Midbrain (tissue), 1 donor: ENCODE data around the gene RAB3D.
"Not testable (repeated sequence)": the region's sequence is repeated elsewhere in the genome, so short reads cannot be mapped to it uniquely, and the experiment has no call there.

Source experiments
- DNase-seq: peaks from one replicate; lab custom pipeline; 2025; lab: John Stamatoyannopoulos, UW

RAB3D gene

DNA sequence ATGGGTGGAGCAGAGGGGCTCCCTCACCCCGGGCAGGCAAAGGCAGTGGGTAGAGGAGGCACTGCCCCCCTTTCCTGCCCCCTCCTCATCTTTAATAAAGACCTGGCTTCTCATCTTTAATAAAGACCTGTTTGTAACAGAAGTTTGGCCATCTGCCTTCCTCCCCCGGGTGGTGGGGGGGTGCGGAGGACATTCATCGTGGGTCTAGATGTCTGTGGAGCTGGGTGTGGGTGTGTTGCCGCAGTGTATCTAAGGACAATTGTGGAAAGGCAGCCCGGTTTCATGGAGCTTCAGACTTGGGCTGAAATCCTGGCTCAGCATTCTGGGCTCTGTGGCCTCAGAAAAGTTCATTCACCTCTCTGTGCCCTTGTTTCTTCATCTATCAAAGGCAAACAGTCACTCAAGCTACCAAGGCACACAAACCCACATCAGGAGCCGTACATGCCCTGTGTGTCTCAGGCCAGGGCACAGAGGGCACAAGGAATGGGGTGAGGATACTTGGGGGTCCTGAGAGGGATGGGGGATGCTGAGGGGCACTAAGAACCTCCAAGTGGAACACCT, 26.2 kb upstream of the RAB3D start:
- DNase-seq: no peak

DNA sequence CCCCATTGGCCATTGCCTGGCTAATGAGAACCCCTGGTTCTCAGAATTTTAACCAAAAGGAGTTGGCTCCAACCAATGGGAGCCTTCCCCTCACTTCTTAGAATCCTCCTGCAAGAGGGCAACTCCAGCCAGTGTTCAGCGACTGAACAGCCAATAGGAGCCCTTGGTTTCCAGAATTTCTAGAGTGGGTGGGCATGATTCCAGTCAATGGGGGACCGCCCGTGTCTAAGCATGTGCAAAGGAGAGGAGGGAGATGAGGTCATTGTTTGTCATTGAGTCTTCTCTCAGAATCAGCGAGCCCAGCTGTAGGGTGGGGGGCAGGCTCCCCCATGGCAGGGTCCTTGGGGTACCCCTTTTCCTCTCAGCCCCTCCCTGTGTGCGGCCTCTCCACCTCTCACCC, 25.5 kb upstream of the RAB3D start:
- DNase-seq: no peak

DNA sequence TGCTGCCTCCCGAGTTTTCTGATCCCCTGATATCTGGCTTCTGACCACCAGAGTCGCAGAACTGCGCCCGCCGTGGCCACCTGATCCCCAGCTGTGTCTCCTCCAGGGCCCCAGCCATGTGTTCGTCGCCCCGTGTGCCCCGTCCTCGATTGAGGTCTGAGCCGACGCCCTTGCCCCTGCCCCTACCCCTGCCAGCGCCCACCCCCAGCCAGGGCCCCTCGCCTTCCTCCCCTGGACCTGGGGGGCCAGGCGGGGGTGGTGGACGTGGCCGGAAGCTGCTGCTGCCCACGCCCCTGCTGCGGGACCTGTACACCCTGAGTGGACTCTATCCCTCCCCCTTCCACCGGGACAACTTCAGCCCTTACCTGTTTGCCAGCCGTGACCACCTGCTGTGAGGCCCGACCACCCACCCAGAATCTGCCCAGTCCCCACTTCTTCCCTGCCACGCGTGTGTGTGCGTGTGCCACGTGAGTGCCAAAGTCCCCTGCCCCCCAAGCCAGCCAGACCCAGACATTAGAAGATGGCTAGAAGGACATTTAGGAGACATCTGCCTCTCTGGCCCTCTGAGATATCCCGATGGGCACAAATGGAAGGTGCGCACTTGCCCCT, 24.9 kb upstream of the RAB3D start:
- no peak for DNase-seq

DNA sequence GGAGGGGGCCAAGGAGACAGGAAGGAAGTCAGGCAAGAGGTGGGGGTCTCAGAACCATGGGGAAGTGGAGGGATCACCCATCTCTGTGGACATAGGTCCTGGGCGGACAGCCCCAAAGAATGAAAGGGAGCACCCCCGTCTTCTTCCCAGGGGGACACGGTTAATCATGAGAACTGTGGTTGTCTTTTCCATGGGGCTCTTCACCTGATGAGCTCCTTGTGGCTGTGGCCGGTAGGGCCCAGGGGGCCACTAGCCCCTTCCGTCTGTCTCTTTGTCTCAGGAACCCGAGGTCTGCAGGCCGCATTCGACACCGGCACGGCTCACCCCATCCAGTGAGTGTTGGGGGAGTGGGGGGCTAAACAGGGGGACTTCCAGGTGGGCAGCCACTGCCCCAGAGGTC, 24.4 kb upstream of the RAB3D start:
- no peak for DNase-seq

DNA sequence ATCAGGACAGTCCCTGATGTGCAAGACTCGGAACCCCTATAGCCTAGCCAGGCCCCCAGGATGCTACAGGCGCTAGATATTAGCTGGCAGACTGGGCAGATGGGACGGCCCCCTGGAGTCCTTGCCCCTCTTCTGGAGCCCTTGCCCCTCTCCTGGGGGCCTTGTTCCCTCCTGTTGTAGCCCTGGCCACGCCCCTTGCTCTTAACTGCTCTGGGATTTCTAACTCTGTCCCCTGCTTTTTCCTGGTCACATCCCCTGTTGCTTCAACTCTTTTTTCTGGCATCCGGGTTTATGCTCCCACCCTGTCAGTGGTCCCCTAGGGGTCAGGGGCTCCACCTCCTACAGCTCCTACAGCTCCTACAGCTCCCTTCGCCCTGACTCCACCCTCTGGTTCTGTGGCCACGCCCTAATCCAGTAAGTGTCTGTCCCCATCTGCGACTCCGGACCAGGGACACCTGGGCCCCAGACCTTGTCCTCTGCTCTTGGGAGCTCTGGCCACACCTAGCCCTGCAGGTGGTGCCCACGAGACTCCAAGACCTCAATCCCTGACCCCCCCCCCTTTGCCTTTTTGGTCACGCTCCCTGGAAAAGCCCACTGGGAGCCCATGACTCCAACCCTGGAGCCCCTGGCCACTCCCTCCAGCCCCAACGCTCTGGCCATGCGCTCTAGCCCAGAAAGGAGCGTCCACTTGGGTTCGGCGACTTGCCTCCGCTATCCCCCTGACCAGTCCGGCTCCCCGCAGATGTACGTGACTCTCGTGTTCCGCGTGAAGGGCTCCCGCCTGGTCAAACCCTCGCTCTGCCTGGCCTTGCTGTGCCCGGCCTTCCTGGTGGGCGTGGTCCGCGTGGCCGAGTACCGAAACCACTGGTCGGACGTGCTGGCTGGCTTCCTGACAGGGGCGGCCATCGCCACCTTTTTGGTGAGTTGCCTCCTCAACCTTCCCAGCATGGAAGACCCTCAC, 22.6 kb upstream of the RAB3D start:
- DNase-seq: no peak

DNA sequence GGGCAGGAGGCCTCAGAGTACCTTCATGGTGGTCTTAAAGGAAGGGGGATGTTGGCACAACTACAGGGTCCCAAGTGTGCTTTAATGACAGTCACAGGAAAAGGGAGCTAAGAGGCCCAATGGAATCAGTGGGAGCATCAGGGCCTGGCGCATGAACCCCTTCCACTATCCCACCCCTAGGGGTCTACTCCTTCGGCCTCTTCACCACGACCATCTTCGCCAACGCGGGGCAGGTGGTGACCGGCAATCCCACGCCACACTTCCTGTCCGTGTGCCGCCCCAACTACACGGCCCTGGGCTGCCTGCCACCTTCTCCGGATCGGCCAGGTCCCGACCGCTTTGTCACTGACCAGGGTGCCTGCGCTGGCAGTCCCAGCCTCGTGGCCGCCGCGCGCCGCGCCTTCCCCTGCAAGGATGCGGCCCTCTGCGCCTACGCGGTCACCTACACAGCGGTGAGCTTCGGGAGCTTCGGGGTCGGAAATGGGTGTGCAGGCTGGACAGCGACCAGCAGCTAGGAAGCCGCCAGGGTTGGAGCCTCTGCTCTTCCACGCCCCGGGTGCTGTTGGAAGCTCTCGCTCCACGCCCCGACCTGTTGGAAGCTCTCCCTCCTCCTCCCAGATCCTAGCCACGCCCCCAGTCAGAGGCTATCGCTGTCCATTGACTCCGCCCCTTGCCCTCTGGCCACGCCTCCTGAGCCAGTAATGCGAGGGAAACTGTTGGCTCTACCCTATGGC, 21.7 kb upstream of the RAB3D start:
- no peak for DNase-seq

DNA sequence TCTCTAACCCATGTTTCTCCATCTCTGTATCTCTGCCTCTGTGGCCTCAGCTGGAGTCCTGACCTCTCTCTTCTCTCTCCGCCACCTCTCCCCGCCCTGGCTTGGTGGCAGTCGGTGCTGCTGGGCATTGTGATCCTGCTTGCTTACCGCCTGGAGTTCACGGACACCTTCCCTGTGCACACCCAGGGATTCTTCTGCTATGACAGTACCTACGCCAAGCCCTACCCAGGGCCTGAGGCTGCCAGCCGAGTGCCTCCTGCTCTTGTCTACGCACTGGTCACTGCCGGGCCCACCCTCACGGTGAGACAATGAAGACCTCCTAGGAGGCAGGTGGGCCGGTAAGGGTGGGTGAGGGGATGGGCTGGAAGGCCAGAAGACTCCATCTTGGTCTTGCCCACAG, 20.0 kb upstream of the RAB3D start:
- no peak for DNase-seq

DNA sequence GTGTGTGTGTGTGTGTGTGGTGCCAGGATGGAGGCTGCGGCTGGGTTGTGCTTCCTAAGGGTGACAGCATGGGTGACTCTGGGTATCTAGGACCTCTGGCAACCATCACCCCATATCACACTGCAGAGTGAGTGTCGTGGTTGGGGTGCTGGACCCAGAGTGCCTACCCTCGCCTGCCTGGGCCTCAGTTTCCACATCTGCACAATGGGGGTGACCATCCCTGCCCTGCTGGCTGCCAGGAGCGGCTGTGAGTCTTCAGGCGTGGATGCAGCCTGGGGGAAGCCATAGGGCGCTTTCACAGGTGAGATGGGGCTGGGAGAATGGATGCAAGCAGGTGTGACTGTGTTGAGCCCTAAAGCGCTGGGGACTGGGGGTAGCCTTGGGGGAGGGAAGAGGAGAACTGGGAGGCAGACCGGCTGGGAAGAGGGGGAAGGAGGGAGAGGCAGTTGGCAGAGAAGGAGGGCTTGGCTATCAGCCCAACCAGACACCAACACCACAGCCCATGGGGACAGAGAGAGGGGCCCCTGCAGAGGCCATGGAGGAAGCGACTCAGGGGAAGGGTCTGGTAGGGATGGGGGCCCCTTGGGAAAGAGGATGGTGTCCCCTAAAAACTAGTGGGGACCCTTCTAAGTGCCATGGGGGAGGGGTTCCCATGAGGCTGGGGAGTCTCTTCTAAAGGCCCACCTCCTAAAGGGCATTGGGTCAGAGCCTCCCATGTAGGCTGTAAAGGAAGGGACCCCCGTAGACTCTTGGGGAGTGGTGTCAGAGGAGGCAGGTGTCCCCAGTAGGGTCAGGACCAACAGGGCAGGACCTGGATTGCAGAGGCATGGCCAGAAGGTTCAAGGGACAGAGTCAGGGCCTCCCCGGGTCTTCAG, 17.5 kb upstream of the RAB3D start:
- DNase-seq: no peak

DNA sequence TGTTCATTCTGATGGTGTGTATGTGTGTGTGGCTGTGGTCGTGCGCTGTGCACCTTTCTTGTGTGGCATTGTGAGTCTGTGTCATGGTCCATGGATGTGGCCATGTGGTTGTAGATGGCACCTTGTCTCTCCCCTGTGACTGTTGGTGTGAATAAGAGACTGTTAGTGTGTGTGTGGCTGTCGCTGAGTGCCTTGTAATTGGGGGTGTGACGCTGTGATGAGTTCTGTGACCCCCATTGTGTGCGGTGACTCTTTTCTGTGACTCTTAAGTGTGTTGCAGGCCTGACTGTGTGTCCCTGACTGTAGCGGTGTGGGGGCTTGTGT, 16.6 kb upstream of the RAB3D start:
- DNase-seq: no peak

DNA sequence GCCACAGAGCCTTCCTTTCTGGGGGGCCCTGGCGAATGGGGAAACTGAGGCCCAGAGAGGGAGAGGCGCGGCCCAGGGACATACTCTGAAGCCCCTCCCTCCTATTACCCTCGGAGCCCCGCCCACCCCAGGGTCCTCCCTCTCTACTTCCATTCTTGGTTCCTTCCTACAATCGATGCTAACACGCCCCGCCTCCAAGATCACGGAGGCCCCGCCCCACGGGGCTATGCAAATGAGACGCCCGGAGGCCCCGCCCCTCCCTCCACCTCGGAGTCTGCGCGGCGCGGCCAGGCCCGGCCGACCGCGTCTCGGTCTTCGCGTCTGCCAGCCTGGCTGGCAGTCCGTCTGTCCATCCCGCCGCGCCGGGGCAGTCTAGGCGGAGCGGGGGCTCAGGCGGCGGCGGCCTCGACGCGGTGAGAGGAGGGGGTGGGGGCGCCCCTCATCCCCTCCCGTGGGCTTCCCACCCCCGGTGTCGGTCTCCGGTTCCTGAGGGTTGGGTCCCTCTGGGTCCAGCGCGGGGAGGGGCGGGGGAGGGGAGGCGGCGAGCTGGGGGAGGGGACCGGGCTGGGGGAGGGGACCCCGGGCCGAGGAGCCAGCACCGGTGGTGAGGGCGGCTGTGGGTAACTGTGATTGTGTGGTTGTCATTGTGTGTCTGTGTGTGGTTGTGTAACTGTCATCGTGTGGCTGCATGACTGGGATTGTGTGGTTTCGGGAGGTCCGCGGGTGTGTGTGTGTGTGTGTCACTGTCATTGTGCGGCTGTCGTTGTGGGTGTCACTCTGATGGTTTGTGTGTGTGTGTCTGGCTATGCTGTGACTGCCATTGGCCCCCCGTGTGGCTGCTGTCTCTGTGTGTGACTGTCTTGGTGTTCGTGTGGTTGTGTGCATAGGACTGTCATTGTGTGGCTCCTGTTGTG, 16.0 kb upstream of the RAB3D start, which contains the start of gene PLPPR2:
Gene PLPPR2, plus strand, starts transcription at position 273 of the 914 bp plus-strand sequence. CDS start 2,242 bp downstream, outside the sequence.
- DNase-seq: peak; percentile 82

DNA sequence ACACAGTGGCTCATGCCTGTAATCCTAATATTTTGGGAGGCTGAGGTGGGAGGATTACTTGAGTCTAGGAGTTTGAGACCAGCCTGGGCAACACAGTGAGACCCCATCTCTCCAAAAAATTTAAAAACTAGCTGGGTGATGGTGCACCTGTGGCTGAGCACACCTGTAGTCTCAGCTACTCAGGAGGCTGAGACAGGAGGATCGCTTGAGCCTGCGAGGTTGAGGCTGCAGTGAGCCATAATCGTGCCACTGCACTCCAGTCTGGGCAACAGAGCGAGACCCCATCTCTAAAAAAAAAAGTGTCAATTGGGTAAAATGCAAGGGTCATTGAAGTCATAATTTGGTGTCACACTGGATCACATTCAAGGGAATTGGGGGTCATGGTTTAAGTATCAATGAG, 14.6 kb upstream of the RAB3D start:
- not testable (repeated sequence) for DNase-seq

DNA sequence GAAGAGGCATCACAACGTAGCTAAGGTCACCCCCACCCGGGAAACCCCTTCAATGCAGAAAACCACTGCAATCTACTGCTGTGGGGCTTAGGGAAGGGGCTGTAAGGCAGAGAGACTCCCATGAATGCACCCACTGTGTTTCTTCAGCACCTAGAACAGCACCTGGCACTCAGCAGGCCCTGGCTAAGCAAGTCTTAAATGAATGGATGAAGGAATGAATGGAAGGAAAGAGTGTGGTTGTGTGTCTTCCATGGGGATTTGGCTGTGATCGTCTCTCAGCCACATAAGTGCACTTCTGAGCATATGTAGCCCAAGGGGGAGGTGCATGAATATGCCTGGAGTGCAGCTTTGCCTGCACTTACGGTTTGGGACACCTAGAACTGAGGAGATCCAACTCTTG, 9.7 kb upstream of the RAB3D start:
- no peak for DNase-seq

DNA sequence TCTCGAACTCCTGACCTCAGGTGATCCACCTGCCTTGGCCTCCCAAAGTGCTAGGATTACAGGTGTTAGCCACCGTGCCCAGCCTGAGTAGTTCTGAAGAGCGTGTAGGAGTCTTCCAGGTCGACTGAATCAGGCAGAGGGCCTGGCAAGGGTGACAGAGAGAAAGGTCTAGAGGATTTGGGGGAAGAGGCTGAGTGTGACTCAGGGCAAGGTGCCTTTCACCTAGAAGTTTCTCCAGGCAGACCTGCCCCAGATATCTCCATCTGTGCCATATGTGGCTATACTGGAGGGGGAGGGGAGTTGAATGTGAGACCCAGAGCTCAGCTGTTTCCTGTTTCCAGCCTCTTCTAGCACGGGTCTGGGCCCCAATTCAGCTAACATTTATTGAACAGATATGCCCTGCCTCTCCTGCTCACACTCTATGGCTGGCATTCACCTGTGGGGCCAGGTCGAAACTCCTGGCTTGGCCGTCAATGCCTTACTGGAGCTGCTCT, 8.1 kb upstream of the RAB3D start:
- DNase-seq: no peak

DNA sequence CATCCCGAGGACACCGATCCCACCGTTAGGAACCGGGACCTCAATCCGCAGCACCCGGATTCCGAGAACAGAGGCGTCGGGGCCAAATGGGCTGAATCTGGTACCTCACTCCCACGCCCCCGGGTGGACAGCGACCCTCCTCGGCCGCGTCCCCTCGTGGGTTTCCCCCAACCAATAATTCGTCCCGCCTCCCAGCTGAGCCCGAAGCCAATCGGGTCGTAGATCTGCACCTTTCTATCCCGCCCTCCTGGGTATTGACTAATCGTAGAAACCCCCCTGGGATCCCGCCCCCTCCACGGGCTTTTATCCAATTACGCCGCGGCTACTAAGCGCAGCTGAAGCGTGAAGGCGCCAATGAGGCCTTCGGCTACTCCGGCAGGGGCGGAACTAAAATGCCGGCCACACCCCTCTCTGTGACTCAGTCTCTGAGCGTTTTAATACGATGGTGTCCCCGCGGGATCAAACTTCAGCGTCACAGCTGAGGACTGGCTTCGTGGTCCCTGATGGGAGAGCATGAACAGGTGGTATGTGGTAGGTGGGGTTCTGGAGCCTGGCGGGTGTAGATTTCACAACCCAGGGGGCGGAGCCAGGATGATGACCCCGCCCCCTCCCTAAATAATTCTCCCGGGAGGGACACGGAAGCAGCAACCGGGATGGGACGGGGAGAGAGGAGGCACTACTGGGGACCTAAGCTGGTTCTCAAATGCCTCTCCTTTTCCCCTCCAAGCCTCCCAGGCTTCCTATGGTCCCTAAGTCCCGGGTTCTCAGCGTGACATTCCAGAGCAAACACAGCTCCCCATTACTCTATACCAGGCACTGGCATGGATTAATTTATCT, 6.9 kb upstream of the RAB3D start, which contains the start of the genes CCDC159 and TMEM205:
Gene CCDC159, plus strand, starts transcription at position 416 of the 837 bp plus-strand sequence. Its CDS starts 88 bp downstream, at position 504.
Gene TMEM205, minus strand, starts transcription at position 165 of the 837 bp plus-strand sequence. CDS start 649 bp downstream, outside the sequence.
- peak; percentile 100 for DNase-seq

DNA sequence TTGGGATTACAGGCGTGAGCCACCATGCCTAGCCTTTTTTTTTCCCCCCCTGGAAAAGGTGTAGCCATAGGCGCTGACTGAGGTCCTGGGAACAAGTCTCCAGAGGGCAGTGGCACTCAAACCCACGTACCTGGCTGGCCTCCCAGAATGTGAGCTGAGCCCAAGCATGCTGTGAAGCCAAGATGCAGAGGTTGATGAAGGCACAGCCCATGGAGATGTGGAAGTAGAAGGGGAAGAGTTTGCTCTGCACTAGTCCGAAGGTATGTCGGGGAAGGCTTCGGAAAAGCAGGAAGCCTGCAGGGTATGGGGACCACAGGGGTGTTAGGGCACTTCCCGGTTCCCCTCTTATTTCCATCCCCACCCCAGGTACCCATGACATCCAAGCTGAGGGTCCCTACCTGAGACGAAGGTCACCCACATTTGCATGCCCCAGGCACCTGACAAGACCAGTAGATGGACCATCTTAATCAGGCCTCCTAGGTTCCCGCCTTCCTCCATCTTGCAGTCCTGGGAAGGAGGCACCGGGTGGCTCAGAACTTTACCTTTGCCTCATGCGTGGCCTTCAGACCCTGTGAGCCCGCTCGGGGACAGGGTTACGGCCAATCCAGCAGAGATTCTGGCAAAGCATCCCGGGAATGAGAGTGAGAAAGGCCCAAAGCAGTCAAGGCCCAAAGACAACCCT, 5.8 kb upstream of the RAB3D start:
- DNase-seq: no peak

DNA sequence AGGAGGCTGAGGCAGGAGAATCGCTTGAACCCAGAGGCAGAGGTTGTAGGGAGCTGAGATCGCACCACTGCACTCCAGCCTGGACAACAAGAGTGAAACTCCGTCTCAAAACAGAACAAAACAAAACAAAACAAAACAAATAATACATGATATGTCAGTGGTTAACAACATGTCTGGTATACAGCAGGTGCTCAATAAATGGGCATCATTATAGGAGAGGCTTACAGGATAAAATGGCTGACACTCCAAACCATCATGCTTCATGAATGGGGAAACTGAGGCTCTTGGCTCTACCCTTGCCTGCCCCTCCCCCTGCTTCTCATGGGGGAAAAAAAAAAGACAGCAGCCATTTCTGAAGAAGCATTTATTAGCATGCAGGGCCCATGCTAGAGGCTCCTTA, 3.0 kb upstream of the RAB3D start:
- no peak for DNase-seq

DNA sequence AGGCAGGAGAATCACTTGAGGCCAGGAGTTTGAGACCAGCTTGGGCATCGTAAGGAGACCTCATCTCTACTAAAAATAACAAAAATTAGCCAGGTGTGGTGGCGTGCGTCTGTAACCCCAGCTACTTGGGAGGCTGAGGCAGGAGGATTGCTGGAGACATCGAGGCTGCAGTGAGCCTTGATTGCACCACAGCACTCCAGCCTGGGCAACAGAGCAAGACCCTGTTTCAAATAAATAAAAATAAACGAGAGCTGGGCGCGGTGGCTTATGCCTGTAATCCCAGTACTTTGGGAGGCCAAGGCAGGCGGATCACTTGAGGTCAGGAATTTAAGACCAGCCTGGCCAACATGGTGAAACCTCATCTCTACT, 626 bp upstream of the RAB3D start:
- DNase-seq: not testable (repeated sequence)

DNA sequence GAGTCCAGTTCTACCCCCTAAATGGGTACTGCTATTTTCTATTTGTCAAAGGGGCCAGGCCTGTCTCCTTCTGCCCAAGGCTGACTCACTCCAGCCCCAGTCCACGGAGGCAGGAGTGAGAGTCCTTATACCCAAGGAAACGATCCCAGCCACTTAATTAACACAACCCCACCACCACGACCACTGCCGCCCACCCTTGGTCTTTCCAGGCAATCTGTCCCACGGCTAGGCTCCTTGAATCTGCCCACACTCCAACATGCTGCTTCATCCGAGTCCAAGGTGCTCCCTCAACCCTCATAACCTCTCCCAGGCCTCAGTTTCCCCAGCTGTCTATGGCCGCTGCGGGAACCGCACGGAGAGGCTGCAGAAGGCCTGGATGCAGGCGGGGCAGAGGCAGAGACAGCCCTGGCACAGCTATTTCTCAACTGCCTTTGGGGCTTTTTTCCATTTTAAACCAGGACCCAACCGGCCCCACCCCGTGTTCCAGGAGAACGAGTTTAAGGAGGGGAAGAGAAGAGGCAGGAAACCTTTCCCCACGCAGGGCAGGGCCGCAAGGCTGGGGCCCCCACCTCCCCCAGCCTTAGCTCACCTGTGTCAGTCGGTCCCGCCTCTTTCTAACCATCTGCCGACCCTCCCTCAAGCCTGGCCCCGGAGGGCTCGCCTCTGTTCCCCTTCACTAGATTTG, 746 bp downstream of the RAB3D start:
- no peak for DNase-seq
